Stomach (tissue), 9 donors: Measurements from ENCODE around the gene WDR27. TPM values are rescaled to one million over a fixed set of nuclear protein-coding genes. Genes with fewer than 3 reads are reported as not detected.

Experiments used
- DNase-seq, 2 donors: peaks; one replicate each; pipeline versions ENCODE4 v3.0.0 to v3.0.0-alpha.2; 2013 to 2019
- H3K27ac ChIP-seq, 5 donors: fragments of 200-600 bp in 4 of 5; sonication (generic) in 4 of 5; one replicate each; pipeline ENCODE4 v1.5.1; 2013 to 2019; ENCODE audit warnings: mild to moderate bottlenecking in 1 of 5, moderate library complexity in 1 of 5
- H3K27me3 ChIP-seq, 3 donors: fragments of 200-600 bp; sonication (generic); one replicate each; pipeline ENCODE4 v1.5.1; 2017 to 2019; ENCODE audit warnings: mixed run types in 1 of 3
- H3K36me3 ChIP-seq, 4 donors: fragments of 200-600 bp; sonication (generic); 1 replicate in 3 of 4; 2 replicates in 1 of 4; pipeline ENCODE4 v1.5.1; 2016 to 2019
- H3K4me1 ChIP-seq, 4 donors: fragments of 200-600 bp; sonication (generic); one replicate each; pipeline ENCODE4 v1.5.1; 2016 to 2019
- H3K4me3 ChIP-seq, 4 donors: fragments of 200-600 bp; sonication (generic) in 3 of 4; one replicate each; pipeline ENCODE4 v1.5.1; 2016 to 2019; ENCODE audit warnings: mild to moderate bottlenecking in 1 of 4
- H3K9me3 ChIP-seq, 4 donors: fragments of 200-600 bp; sonication (generic); one replicate each; pipeline ENCODE4 v1.5.1; 2016 to 2019
- EP300 ChIP-seq: sonication (generic); formaldehyde crosslinking; IDR thresholded peaks from one replicate; pipeline ENCODE4 v1.6.1; 2017; ENCODE audit warnings: antibody characterized with exemption
- POLR2A ChIP-seq, 4 donors: fragments of 450-650 bp; IDR thresholded peaks; one replicate each; pipeline ENCODE4 v1.6.1; 2016; ENCODE audit warnings: antibody characterized with exemption in 4 of 4, control low read depth in 2 of 4, mild to moderate bottlenecking in 1 of 4, moderate library complexity in 1 of 4
- POLR2AphosphoS5 ChIP-seq, 3 donors: sonication (generic); formaldehyde crosslinking; IDR thresholded peaks; one replicate each; pipeline ENCODE4 v1.6.1; 2016; ENCODE audit warnings: antibody characterized with exemption in 3 of 3
- WGBS, 5 donors: extraction: QIAGEN DNeasy Blood & Tissue Kit in 3 of 5; methylation state at CpG; one replicate each; pipeline versions ENCODE4 v1.1.5 to v1.1.7; 2013 to 2018; 5-methylcytosine and 5-hydroxymethylcytosine counted together
- intact Hi-C: fragments of 100-400 bp; cut with DNase I; formaldehyde crosslinking; loops from one replicate; pipeline ENCODE4 v1.15.1; 2023; ENCODE audit warnings: low total_unique reads
- polyA plus RNA-seq, 3 donors: library from polyadenylated mRNA; stranded (reverse); fragments of 200-250 nt; gene quantifications; one replicate each; pipeline ENCODE4 v1.2.3, GENCODE V29; 2013
- total RNA-seq, 5 donors: library from RNA; depleted of rRNA; stranded (reverse); fragments of >200 nt; gene quantifications; one replicate each; pipeline versions ENCODE4 v1.1.0 to v1.2.3, GENCODE V29; 2014 to 2016
- TF ChIP-seq, protein P1 (sequence below), 7 experiments: fragments of 450-650 bp in 4 of 7; fragments of 200-600 bp in 3 of 7; sonication (generic) in 3 of 7; IDR thresholded peaks; one replicate each; pipeline ENCODE4 v1.5.1; 2016 to 2019; ENCODE audit warnings: antibody characterized with exemption in 7 of 7, control low read depth in 2 of 7, mild to moderate bottlenecking in 1 of 7
- donor health status: healthy with polysubstance abuse.
- donor health status: Bipolar disorder and iron deficiency.
- donor health status: healthy.

Gene WDR27
- total and polyA plus RNA-seq, 8 donors = 4.9 to 271 (median 39.9) TPM

DNA sequence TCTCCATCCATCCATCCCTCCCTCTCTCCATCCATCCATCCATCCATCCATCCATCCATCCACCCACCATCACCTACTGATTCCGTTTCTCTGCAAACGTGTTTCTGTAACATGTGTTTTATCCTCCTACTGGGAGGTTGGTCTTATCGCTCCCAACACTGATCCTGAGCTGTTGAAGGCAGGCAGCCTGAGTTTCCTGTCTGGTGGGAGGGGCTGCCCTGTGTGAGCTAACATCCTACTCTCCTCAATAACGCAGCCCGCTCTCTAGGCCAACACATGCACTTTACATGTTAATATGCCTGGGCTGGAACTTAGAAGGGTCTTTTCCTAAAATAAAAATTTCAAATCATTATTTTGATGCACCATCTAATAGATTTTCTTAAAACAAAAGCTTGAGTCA, 126.5 kb downstream of the WDR27 start:
- 76 to 92% (median 87%) methylated on average over 5 of the region's 5 CpGs for WGBS, 5 donors
- Histone ChIP-seq H3K27me3 (no peaks in the 10 kb centered on the region), H3K9me3 (no peaks in the 10 kb centered on the region), H3K36me3 (peaks cover 0 to 5% (median 0%) of the 10 kb centered on the region in 4 donors), H3K27ac (no peak overlapping the region), H3K4me1 (no peaks in the 10 kb centered on the region), H3K4me3 (no peak overlapping the region)
- no peak for DNase-seq
- intact Hi-C loops = no loop called here
- no peak for TF ChIP-seq POLR2A (IDR thresholded peaks at IDR 0.05)
- TF ChIP-seq EP300 = no peak
- no peak for TF ChIP-seq POLR2AphosphoS5 (IDR thresholded peaks at IDR 0.05)
- TF ChIP-seq, protein P1, sequence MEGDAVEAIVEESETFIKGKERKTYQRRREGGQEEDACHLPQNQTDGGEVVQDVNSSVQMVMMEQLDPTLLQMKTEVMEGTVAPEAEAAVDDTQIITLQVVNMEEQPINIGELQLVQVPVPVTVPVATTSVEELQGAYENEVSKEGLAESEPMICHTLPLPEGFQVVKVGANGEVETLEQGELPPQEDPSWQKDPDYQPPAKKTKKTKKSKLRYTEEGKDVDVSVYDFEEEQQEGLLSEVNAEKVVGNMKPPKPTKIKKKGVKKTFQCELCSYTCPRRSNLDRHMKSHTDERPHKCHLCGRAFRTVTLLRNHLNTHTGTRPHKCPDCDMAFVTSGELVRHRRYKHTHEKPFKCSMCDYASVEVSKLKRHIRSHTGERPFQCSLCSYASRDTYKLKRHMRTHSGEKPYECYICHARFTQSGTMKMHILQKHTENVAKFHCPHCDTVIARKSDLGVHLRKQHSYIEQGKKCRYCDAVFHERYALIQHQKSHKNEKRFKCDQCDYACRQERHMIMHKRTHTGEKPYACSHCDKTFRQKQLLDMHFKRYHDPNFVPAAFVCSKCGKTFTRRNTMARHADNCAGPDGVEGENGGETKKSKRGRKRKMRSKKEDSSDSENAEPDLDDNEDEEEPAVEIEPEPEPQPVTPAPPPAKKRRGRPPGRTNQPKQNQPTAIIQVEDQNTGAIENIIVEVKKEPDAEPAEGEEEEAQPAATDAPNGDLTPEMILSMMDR (IDR thresholded peaks at IDR 0.05) = no peak

DNA sequence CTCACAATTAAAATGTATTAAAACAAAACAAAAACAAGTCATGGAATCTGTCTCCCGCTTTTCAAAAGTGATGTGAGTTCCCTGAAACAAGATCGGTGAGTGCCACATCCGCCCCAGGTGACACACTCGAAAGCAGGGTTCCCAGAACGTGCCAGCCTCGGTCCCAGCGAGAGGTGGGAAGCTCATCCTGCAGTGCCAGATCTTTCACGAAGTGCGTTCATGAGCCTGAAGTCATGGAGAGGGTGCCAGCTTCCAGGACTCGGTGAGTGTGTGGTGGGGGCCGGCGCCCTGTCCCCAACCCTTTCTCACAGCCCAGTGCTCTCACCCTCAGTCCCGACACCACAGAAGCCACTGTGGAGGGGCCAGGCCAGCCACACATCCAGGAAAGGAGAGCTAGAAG, 127.4 kb downstream of the WDR27 start:
- Histone ChIP-seq H3K4me3 (no peak overlapping the region), H3K9me3 (no peaks in the 10 kb centered on the region), H3K27ac (no peak overlapping the region), H3K36me3 (no peaks in the 10 kb centered on the region), H3K4me1 (no peaks in the 10 kb centered on the region), H3K27me3 (no peaks in the 10 kb centered on the region)
- DNase-seq = no peak
- WGBS, 5 donors = 80 to 97% (median 84%) methylated on average over 7 to 13 of the region's 13 CpGs
- intact Hi-C loops = no loop called here
- TF ChIP-seq POLR2A (IDR thresholded peaks at IDR 0.05) (no peak), POLR2AphosphoS5 (IDR thresholded peaks at IDR 0.05) (no peak), EP300 (no peak)
- TF ChIP-seq, protein P1 (IDR thresholded peaks at IDR 0.05) = no peak

GRCh38 chr6:169573883-169574282, 127.9 kb downstream of the WDR27 start:
- 85 to 96% (median 94%) methylated on average over 5 of the region's 5 CpGs for WGBS, 5 donors
- intact Hi-C loops = no loop called here

DNA sequence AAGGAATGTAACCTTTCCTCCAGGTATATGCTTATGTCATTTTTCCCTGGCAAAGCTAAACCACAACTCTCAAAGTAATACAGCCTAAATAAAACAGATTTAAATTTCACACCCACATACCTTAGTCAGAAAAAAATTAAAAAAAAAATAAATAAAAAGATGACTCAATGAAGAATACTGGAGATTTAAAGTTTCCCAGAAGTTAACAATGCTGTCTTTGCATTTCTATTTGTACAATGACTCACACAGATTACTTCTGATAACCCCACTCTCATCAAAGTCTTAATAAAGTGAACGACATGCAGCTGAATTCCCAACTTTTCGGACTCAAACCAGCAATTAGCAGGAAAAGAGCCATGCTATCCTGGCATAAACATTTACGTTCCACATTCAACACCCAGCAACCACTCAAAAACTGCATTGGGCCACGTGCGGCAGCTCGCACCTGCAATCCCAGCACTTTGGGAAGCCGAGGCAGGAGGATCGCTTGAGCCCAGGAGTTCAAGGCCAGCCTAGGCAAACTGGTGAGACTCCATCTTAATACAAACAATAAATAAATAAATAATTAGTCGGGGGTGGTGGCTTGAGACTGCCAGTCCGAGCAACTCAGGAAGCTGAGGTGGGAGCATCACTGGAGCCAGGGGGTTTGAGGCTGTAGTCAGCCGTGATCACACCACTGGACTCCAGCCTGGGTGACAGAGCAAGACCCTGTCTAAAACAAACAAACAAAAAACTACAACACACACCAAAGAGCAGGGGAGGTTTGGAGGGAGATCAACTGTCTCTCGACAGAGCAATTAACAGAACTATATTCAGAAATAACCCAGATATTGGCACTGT, 130.5 kb downstream of the WDR27 start:
- TF ChIP-seq POLR2AphosphoS5 (IDR thresholded peaks at IDR 0.05) (no peak), EP300 (no peak), POLR2A (IDR thresholded peaks at IDR 0.05) (no peak)
- TF ChIP-seq, protein P1 (IDR thresholded peaks at IDR 0.05) = no peak
- Histone ChIP-seq H3K9me3 (no peaks in the 10 kb centered on the region), H3K4me1 (no peaks in the 10 kb centered on the region), H3K27ac (no peak overlapping the region), H3K4me3 (no peak overlapping the region), H3K36me3 (peaks cover 0 to 11% (median 0%) of the 10 kb centered on the region in 4 donors), H3K27me3 (no peaks in the 10 kb centered on the region)
- intact Hi-C loops = no loop called here
- DNase-seq = no peak
- WGBS, 5 donors = 86 to 93% (median 89%) methylated on average over 12 of the region's 12 CpGs

More at GRCh38 chr6:169573883-169574282, 127.9 kb downstream of the WDR27 start:
- TF ChIP-seq POLR2A (IDR thresholded peaks at IDR 0.05) = no peak
- TF ChIP-seq EP300 = no peak
- TF ChIP-seq, protein P1 (IDR thresholded peaks at IDR 0.05) = no peak
- TF ChIP-seq POLR2AphosphoS5 (IDR thresholded peaks at IDR 0.05) = no peak
- Histone ChIP-seq H3K4me1 (no peaks in the 10 kb centered on the region), H3K27ac (no peak overlapping the region), H3K4me3 (no peak overlapping the region), H3K36me3 (no peaks in the 10 kb centered on the region), H3K9me3 (no peaks in the 10 kb centered on the region), H3K27me3 (no peaks in the 10 kb centered on the region)
- no peak for DNase-seq
